OCI-M1 (cell line): ENCODE results near the gene UFD1.

Experiments used
- DNase-seq: peaks from one replicate; lab custom pipeline; 2025; lab: John Stamatoyannopoulos, UW

Gene UFD1

DNA sequence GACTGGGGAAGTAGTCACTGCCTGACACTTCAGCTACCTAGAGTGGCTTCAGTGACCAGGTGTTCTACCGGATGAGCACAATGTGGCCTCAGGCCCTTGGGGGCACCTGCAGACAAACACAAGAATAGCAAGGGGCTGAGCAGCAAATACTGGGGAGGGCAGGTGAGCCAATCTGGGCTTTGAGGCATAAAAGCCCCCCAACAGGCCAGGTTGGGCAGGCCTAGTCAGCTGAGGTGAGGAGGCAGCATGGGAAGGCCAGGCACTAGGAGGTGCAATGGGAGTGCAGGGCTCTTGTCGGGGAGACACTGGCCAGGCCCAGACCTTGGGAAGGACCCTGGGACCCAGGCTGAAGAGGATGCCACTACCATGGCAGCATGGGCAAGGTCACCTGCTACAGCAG, 9.0 kb downstream of the UFD1 start:
- no peak for DNase-seq

DNA sequence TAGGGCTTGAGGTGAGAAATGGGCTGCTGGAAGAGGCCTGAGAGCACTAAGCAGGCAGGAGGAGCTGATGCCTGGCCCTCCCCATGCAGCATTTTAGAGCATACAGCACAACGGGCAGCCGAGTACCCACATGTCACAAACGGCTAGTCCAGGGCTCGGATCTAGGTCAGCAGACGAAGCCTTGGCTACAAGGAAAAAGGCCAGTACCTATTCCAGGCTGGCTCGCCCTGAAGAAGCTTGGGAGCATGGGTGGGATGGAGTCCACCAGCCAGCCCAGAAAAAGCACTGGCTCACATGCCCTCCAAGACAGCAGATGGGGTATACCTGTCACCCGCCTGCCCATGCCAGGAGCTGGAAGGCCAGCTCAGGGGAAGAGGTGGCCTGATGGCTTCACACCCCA, 9.6 kb downstream of the UFD1 start:
- DNase-seq: no peak

DNA sequence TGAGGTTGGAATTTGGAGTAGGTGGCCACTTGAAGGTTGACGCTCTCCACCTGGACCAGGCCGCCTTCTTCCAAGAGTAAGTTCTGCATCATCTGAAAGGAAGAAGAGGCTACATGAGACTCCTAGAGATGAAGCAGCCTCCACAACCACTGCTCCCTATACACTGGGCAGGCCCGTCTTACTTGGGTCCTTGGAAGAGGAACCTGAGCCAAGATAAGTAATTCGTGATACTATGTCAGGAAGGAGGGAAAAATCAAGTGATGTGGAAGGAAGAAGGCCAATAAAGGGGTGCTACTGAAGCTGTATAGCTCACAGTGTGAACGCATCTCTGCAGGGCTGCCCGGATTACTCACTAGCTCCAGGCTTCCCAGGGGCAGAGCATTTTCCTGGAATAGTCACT, 11.1 kb downstream of the UFD1 start:
- DNase-seq: no peak

DNA sequence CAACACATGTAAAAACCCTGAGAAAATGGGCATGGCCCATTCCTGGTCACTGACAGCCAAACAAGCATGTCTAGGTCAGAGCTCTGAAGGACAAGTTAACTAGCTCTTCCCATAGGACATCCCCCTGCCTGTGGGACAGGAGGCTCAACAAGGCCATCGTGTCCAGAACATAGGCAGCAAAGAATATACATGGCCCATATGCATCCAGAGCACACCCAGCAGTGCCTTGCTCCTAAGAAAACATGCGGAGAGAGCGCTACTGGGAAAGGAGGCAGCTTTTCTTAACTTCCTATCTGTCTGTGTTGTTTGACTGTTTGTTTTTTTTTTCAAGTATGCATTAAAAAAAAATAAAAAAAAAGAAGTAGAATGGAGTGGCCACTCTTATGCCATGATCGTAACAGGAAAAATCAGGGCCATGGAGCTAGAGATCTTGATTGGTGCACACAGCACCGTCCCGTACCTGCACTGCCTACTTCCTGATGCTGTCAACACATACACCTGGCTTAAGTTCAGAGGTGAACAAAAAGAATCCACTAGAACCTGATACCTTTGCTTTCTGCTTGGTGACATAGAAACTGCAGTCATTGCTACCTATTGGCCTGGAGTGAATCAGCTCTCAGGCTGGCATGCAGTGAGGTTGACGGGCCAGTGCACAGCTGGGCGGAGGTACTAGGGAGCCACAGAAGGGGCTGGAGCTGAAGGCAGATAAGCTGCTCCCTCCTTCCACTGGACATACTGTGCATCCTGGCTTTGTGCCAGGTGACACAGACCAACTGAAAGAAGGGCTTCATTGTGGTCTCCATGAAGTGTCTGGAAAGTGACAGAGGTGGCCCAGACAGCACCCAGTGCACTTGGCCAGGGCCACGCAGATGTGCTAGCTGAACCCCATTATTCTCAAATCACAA, 11.9 kb downstream of the UFD1 start:
- no peak for DNase-seq

DNA sequence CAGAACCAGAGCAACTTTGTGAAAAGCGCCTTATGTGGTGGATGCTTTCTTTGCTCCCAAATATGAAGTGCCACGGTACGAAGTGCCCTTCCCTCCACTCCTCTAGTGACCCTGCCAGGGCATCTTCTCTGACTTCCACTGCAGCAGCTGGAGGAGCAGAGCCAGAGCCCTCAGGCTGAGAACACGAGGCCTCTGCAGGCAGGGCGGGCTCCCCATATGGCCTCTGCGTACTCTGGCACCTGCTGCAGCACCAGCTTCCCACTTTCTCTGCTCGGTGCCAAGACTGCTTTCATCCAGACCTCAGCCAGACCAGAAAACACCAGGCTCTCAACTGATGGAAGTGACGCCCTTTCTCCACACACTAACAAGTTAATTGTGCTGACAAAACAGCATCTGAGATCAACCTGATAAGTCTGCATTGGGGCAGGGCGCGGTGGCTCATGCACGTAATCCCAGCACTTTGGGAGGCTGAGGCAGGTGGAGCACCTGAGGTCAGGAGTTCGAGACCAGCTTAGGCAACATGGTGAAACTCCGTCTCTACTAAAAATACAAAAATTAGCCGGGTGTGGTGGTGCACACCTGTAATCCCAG, 12.8 kb downstream of the UFD1 start:
- DNase-seq: no peak

DNA sequence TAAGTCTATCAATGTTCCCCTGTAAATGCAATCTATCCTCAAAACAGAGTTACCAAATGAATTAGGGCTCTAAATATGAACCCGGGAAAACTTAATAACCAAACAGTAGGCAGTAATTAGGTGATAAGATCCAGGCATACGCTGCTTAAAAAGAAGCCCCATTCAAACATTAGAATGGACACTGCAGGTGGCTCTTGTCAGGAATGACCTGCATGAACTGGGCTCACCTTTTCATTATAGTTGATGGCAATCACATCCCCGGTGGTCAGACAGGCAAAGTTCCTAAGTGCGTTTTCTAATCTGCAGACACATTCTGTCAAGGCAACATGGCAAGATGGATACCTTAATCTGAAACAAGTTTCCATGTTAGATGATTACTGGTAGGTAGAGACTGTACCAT, 14.0 kb downstream of the UFD1 start:
- no peak for DNase-seq

DNA sequence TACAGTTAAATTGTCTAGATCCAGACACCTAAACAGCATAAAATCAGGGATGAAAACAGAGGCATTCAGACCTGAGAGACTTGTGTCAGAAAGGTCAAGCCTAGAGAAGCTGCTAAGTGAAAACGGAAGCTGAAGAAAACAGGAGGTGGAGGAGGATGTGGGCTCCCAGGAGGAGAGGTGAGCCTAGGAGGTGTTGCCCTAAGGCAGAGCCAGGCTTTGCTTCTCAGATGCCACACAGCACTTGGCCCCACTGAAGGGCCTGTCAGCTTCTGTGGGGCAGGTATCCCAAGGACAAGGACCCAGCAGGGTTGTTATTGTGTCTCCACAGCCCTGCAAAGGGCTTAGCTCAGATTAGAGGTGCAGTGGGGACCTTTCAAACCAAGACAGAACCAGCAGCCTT, 14.4 kb downstream of the UFD1 start:
- DNase-seq: no peak

DNA sequence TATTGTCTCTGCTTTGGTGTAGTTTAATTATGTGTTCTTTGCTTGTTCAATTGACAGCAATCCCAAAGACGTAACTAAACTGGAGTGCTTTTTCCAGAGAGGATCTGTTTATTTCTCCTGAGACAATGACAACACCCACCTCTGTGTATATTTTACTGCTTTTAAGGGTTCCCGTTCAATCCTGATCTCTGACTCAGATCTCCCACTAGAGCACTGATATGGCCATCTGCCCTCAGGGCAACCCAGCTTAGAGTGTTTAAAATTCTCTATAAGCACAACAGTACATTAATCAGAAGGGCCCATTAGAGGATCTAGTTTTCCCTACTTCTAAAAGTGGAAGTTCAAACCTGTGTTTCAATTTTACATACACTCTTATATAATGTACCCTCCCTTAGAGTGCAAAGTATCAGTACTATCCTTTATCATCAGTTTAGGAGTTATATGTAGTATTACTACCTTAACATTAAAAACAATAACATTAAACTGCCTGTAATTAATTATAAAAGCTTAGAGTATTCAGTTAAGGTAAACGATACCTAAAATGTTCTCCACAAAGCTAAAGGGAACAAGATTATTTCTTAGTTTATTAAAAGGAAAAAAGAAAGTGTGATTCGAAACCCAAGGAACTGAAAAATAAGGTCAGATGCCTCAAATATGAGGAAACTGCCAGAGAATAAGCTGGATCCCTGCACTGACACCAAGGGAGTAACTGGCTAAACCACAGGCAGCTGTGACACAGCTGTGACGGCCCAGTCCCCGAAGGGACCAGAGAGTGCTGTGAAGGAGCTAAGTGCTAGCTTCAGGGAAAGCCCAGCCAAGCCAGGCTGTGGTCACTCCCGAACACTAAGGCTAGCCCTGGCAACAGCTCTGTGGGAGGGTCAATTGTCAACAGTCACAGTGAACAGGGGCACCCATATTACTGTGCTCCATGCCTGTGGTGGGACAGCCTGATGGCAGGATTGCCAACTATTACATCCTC, 15.2 kb downstream of the UFD1 start:
- DNase-seq: peak; percentile 7

DNA sequence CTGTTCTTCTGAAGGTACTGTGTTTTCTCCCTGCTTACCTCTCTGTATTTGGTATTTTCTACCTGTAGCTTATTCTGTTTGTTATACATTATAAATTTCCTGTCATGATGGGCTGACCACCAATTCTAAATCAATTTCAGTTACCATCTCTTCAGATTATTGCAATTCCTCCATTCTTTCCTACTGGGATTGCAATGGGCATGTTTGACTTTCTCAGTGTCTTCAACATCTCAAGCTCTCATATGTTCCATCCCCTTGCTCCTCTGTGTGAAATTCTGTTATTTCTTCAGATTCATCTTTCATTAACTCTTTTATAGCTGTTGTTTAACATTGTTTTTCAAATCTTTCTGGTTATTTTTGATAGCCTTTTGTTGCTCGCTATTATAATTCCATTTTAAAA, 16.0 kb downstream of the UFD1 start:
- DNase-seq: no peak

DNA sequence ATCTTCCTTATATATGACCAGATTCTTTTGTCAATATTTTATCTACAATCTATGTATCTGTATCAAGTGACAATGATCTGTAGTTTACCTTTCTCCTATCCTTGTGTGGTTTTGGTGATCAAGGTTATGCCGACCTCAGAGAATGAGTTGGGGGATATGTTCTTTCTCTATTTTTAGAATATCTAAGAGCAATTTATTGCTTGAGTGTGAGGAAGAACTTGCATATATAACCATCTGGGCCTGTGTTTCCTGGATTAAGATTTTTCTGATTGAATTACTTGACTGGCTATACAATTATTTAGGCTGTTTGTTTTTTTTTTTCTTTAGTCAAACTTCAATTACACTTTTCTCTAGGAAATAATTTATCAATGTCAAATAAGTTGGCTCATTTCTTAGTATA, 17.5 kb downstream of the UFD1 start:
- no peak for DNase-seq

DNA sequence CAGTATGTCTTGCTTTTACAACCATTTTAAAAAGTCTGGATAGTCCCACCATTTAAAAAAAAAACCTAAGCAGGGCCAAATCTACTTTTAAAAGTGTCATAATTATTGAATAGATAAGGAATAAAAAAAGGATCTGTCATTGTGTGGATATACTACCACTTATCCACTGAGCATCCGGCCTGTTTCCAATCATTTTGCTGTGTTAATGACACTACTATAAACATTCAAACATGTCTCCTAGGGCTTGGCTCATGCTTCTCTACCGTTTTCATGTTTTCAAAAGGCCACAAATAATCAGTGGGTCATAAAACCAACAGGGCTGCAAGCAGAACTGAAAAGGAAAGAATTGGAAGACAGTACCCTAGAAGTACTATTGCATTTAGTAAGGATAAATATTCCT, 19.0 kb downstream of the UFD1 start:
- DNase-seq: no peak

DNA sequence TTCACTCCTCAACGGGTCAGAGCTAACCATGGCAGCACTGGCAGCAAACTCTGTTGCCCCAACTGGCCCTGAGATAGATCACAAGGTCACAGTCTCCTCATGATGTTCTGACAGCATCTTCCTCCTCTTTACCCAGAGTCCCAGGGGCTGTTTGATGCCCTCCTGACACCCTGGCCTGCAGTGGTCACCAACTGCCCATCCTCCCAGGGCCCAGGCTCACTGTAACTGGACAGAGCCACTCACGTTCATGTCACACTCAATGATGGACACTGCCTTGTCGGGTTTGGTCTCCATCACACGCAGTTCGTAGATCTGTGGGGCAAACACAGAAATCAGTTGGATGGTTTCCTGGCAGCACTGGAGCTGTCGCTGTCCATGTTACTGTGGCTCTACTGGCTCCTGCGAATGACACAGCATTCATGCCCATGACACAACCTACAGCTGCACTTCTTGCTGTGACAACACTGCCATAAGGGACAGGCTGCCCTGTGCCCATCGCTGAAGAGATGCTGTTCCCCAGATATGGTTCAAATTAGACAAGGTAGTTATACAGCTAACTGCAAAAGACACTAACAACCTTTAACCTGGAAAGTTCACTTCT, 21.1 kb downstream of the UFD1 start:
- DNase-seq: no peak

DNA sequence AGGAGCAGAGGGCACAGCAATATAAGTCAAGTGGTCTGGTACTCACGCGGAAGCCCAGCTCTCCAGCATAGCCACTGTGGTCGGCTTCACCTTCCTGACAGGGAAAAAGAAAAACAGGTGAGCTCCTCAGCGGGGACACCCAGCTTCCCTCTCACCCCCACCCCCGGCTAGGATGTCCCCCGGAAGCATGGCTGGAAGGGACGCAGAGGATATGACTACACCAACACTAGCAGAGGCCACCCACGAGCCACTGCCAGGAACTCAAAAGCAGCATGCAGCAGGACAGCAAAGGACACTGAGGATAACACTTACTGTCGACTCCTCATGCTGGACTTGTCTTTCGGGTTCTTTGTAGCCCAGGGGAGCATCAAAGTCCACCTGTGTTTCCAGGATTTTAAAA, 22.5 kb downstream of the UFD1 start:
- no peak for DNase-seq

DNA sequence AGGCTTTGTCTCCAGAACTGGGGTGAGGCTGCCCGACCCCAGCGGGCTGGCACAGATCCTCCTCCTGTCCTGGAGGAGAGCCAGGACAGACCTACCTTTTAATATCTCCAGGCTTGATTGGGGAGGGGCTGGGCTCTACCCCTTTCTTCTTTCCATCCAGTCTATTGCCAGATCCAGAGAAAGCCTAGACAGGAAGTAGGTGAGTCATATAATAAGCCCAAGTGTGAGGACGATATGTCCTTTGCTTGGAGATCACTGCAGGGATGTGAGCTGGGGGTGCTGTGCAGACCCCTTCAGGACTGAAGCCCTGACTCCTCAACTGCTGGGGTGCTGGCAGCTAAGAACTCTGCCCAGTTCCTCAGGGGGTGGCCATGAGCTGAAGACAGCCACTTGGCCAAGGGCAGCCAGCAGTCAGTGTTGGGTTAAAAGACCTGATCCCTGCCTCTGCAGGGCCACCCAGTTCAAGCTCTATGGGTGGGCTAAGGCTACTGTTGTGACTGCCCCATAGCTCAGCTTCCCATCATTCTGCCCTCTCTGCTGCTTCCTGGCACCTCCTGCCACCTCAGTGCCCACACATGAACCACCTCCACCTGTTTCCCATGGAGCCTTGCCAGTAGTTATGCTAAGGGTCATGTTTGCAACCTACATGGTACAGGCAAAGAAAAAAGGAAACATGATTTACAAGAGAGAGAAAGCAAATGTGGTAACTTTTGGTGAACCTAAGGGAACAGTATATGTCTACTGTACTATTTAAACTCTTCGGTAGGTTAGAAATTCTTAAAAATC, 23.2 kb downstream of the UFD1 start:
- no peak for DNase-seq

DNA sequence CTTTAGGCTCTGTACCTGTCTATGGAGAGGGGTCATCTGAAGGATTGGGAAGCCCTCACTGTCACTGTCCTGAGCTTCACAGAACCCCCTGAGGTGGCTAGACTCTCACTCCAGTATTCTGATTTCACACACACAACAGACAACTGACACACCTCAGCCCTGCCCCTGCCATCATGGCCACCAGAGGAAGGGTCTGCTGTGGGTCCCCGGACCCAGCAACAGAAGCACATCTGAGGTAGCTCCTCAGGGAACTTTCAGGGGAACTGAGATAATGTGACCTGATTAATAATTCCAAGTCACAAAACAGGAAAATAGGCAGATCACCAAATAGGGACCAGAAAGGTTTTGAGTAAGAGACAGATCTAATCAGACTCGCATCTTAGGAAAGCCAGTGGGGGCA, 24.0 kb downstream of the UFD1 start:
- no peak for DNase-seq

DNA sequence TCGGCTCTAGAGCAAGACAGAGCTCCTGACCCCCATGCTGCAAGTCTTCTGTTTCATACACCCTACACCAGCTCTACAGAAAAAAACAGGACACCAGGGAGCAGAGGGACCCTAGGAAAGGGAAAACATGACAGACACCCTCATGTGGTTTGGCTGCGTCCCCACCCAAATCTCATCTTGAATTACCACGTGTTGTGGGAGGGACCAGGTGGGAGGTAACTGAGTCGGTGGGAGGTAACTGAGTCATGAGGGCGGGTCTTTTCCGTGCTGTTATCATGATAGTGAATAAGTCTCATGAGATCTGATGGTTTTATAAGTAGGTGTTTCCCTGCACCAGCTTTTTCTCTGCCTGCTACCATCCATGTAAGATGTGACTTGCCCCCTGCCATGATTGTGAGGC, 24.8 kb downstream of the UFD1 start:
- DNase-seq: no peak

DNA sequence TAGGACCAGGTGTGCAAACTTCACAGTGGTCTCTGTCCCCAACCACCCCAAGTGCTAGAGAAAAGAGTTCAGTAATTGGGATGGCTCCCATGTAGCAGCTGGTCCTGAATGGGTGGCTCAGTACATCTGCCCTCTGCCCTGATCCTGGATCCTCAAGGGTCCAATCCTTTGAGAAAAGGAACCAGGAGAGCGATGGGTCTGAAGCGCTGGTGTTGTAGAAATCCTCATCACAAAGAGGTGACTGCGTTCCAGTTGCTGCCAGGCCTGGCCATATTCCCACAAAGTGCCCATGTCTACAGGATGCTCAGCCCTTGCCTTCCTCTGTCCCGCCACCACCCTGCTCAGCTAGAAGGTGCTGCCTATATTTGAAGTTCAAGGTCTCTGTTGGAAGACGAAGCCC, 25.3 kb downstream of the UFD1 start:
- no peak for DNase-seq

DNA sequence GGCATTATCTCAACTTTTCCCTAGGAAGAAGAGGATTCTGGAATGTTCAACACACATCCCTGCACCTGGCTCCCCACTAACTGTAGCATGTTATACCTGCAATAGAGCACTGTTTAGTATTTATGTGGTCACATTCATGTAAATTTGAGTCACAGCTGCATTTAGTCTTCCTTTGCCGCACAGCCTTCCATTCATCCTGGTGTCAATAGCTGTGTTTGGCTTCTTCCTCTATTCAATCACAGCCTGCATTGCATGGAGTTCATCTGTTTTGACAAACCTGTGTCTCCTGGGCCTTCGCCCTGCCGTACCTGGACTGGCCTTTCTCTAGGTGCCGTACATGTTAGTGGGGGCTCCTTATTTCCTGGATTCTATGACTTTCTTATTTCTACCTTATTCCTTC, 27.4 kb downstream of the UFD1 start:
- DNase-seq: no peak

DNA sequence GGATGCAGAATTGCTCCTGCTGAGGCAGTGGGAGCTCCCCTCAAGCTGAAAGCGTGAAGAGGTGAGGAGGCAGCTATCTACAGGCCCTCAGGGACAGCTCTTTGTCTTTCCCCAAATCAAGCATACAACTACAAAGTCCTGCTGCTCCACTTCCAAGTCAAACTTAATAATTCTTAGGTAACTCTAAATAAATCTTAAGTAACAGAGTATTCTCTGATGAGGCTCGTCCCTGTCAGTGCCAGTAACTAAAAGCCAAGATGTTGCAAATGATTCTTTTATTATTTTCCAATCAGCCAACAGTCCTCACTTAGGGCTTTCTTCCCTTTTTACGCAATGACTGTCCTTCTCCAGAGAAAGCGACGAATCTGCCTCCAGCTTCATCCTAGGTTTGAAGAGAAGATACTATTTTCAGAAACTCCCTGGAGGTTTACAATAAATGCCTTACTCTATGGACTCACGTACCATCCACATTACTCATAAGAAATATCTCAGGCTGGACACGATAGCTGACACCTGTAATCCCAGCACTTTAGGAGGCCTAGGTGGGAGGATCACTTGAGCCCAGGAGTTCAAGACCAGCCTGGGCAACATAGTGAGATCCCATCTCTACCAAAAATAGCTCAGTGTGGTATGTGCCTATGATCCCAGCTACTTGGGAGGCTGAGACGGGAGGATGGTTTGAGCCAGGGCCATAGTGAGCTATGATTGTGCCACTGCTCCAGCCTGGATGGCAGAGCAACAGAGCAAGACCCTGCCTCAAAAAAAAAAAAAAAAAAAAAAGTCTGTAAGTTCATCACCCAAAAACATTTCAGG, 28.4 kb downstream of the UFD1 start:
- DNase-seq: no peak

DNA sequence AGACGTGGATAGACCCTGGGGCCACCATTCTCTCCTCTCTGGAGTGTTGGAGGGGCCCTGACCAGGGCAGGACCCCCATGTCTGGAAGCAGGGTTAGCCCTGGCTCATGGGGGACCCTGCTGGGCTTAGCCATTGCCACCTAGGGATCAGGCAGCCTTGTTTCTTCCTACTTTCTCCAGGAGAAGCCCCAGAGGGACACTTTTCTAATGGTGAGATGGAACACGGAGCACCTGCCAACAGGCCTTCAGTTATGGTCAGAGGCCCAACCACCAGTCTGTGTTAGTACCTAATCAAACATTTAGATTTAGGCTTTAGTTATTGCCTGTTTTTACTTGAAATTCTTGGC, 29.6 kb downstream of the UFD1 start:
- no peak for DNase-seq
